Measurements from ENCODE around the gene PTPRM. TPM values are rescaled to one million over a fixed set of nuclear protein-coding genes. Genes with fewer than 3 reads are reported as not detected.

PTPRM gene
- total and polyA plus RNA-seq, 2 donors (not counting 3 experiments of a cell fraction or from before 2014, with no cell fraction given), result 37.4 to 43.7 TPM

DNA sequence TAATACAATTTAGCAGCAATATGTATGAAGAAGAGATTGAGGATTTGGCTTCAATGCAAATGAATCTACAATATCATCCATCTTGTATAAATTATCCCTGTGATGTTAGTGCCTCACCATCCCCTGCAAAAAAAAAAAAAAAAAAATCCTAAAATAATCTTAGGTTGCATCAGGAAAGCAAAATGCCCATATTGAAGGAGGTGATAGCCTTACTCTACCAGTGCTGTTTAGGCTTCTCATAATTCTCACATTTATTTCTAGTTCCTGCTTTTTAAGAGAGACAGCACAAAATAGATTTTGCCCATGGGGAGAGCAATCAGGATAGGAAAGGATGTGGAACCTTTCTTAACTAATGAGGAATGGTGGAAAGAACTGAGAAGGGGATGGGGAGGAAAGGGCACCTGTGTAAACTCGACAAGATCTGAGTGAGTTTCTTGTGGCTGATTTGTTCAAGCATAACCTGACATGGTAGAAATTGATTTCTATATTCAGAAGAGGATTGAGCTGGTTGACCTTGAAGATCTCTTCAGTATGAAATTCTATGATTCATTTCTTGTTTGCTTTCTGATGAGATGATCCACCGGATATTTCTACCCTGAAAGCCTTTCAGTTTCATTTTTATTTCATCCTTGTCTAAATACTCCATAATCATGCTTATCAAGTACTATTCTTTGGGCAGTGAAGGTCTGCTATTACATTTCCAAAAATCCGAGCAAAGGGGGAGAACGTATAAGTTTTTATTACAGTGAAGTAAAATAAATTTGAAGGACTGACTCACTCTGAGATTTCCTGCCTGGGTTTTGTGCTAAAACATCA lies 391.2 kb downstream of the PTPRM start:
- H3K9me3 ChIP-seq (replicated peaks; ENCODE audit: control insufficient read depth, insufficient read depth, low read length), result no peaks in the 10 kb centered on the region
- H3K36me3 ChIP-seq (ENCODE audit: control insufficient read depth in 2 of 2, extremely low read depth in 1 of 2, insufficient read depth in 2 of 2, low read length in 2 of 2), result no peaks in the 10 kb centered on the region
- no peaks in the 10 kb centered on the region for H3K9me1 ChIP-seq (replicated peaks; ENCODE audit: control insufficient read depth, extremely low read depth, insufficient read depth, low read length)
- TF ChIP-seq POLR2AphosphoS5 (IDR thresholded peaks at IDR 0.05; ENCODE audit: insufficient read depth, low read depth, low read length), result no peak
- no peak for TF ChIP-seq POLR2A (IDR thresholded peaks at IDR 0.05; ENCODE audit: low read depth, low read length)
- peak; percentile 28 for TF ChIP-seq JUN (IDR thresholded peaks at IDR 0.05; ENCODE audit: borderline replicate concordance, insufficient read depth, insufficient read length, low read depth)
- peak; percentile 64 for TF ChIP-seq FOS (IDR thresholded peaks at IDR 0.05; ENCODE audit: borderline replicate concordance, insufficient read depth, low read length)
- POLR2A ChIA-PET, result no interaction called here
- no peaks in the 10 kb centered on the region for H4K20me1 ChIP-seq (replicated peaks; ENCODE audit: control insufficient read depth, extremely low read depth, insufficient read depth, low read length)
- H2AFZ ChIP-seq (ENCODE audit: low read depth, low read length), result peak overlapping the region; percentile 73
- peak; percentile 61 for DNase-seq (ENCODE audit: low read depth, low spot score)
- intact Hi-C loops (cut with micrococcal nuclease), result no loop called here
- peak overlapping the region; percentile 94 for H3K4me2 ChIP-seq (ENCODE audit: insufficient read depth, low read length)
- dilution Hi-C loops (cut with MboI; ENCODE audit: extremely low pct_ligation_motif_present, low sequenced_read_pairs), result no loop called here
- peak; percentile 63 for FAIRE-seq
- H3K9ac ChIP-seq (replicated peaks; ENCODE audit: extremely low read depth, insufficient read depth, low read length), result peak overlapping the region; percentile 25
- peaks cover 23% of the 10 kb centered on the region for H3K4me1 ChIP-seq (ENCODE audit: control insufficient read depth, extremely low read depth, insufficient read depth, low read length)
- peak overlapping the region; percentile 53 for H3K27ac ChIP-seq (ENCODE audit: insufficient read depth, low read depth, low read length)
- CTCF ChIA-PET, result interaction anchor here (1.1 to 1.6 kb wide), 3 partner anchors 8 to 168 kb away, joined by 3 to 6 read pairs (median 5); no protein-coding TSS in a partner anchor
- no peaks in the 10 kb centered on the region for H3K27me3 ChIP-seq (ENCODE audit: control insufficient read depth in 2 of 2, insufficient read depth in 2 of 2, low read length in 2 of 2)
- BruUV-seq (replicated peaks), result no TSS peak
- H3K79me2 ChIP-seq (ENCODE audit: control insufficient read depth, insufficient read depth, low read length), result no peaks in the 10 kb centered on the region
- H3K4me3 ChIP-seq (replicated peaks in 1 of 3; ENCODE audit: insufficient read depth in 1 of 3, low read depth in 1 of 3, low read length in 3 of 3), result peak overlapping the region in 1 of 3 experiments; percentile 33

DNA sequence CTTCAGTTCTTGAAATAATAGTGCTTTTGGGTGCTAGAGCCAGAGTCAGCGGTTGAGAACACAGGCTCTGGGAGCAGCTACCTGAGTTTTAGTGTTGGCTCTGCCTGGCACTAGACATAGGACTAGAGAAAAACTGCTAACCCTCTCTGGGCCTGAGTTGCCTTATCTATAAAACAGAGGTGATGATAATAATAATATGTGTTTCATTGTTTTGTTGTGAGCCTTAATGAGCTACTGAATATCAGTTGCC lies 391.7 kb downstream of the PTPRM start:
- Histone ChIP-seq H3K9ac (replicated peaks; ENCODE audit: extremely low read depth, insufficient read depth, low read length) (peak overlapping the region; percentile 25), H2AFZ (ENCODE audit: low read depth, low read length) (peak overlapping the region; percentile 73), H3K27ac (ENCODE audit: insufficient read depth, low read depth, low read length) (peak overlapping the region; percentile 53), H3K27me3 (ENCODE audit: control insufficient read depth in 2 of 2, insufficient read depth in 2 of 2, low read length in 2 of 2) (no peaks in the 10 kb centered on the region), H4K20me1 (replicated peaks; ENCODE audit: control insufficient read depth, extremely low read depth, insufficient read depth, low read length) (no peaks in the 10 kb centered on the region), H3K4me1 (ENCODE audit: control insufficient read depth, extremely low read depth, insufficient read depth, low read length) (peaks cover 23% of the 10 kb centered on the region), H3K79me2 (ENCODE audit: control insufficient read depth, insufficient read depth, low read length) (no peaks in the 10 kb centered on the region), H3K4me2 (ENCODE audit: insufficient read depth, low read length) (peak overlapping the region; percentile 94), H3K36me3 (ENCODE audit: control insufficient read depth in 2 of 2, extremely low read depth in 1 of 2, insufficient read depth in 2 of 2, low read length in 2 of 2) (no peaks in the 10 kb centered on the region), H3K9me3 (replicated peaks; ENCODE audit: control insufficient read depth, insufficient read depth, low read length) (no peaks in the 10 kb centered on the region), H3K9me1 (replicated peaks; ENCODE audit: control insufficient read depth, extremely low read depth, insufficient read depth, low read length) (no peaks in the 10 kb centered on the region), H3K4me3 (replicated peaks in 1 of 3; ENCODE audit: insufficient read depth in 1 of 3, low read depth in 1 of 3, low read length in 3 of 3) (peak overlapping the region in 1 of 3 experiments; percentile 33)
- TF ChIP-seq, protein P1, sequence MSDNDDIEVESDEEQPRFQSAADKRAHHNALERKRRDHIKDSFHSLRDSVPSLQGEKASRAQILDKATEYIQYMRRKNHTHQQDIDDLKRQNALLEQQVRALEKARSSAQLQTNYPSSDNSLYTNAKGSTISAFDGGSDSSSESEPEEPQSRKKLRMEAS (IDR thresholded peaks at IDR 0.05; ENCODE audit: insufficient read depth, insufficient read length), result no peak
- no peak for TF ChIP-seq POLR2A (IDR thresholded peaks at IDR 0.05; ENCODE audit: low read depth, low read length)
- TF ChIP-seq POLR2AphosphoS5 (IDR thresholded peaks at IDR 0.05; ENCODE audit: insufficient read depth, low read depth, low read length), result no peak
- no peak for TF ChIP-seq MYC (IDR thresholded peaks at IDR 0.05; ENCODE audit: low read depth, low read length)
- no peak for TF ChIP-seq JUN (IDR thresholded peaks at IDR 0.05; ENCODE audit: borderline replicate concordance, insufficient read depth, insufficient read length, low read depth)
- TF ChIP-seq, protein P2, sequence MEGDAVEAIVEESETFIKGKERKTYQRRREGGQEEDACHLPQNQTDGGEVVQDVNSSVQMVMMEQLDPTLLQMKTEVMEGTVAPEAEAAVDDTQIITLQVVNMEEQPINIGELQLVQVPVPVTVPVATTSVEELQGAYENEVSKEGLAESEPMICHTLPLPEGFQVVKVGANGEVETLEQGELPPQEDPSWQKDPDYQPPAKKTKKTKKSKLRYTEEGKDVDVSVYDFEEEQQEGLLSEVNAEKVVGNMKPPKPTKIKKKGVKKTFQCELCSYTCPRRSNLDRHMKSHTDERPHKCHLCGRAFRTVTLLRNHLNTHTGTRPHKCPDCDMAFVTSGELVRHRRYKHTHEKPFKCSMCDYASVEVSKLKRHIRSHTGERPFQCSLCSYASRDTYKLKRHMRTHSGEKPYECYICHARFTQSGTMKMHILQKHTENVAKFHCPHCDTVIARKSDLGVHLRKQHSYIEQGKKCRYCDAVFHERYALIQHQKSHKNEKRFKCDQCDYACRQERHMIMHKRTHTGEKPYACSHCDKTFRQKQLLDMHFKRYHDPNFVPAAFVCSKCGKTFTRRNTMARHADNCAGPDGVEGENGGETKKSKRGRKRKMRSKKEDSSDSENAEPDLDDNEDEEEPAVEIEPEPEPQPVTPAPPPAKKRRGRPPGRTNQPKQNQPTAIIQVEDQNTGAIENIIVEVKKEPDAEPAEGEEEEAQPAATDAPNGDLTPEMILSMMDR (IDR thresholded peaks at IDR 0.05; ENCODE audit: extremely low read depth in 1 of 2, insufficient read depth in 1 of 2, low read depth in 1 of 2, low read length in 2 of 2), result no peak
- TF ChIP-seq GATA2 (IDR thresholded peaks at IDR 0.05; ENCODE audit: insufficient read depth, insufficient read length, low read depth, low read length), result no peak
- no peak for TF ChIP-seq FOS (IDR thresholded peaks at IDR 0.05; ENCODE audit: borderline replicate concordance, insufficient read depth, low read length)
- no peak for TF ChIP-seq EZH2 (IDR thresholded peaks at IDR 0.05; ENCODE audit: borderline replicate concordance, low read depth, low read length, severe bottlenecking)
- dilution Hi-C loops (cut with MboI; ENCODE audit: extremely low pct_ligation_motif_present, low sequenced_read_pairs) (no loop called here), intact Hi-C loops (cut with micrococcal nuclease) (no loop called here)
- FAIRE-seq (no peak), DNase-seq (ENCODE audit: low read depth, low spot score) (no peak)
- CTCF ChIA-PET, result interaction anchor here (1.1 to 1.6 kb wide), 3 partner anchors 9 to 169 kb away, joined by 3 to 6 read pairs (median 5); no protein-coding TSS in a partner anchor
- BruUV-seq (replicated peaks), result TSS peak; percentile 32
- POLR2A ChIA-PET, result no interaction called here

Data from endothelial cell of umbilical vein (primary cell).